GM18858 (cell line): Measurements from ENCODE around the gene ACAT1.
A peak's percentile ranks its signal among the peaks of the same experiment; 100 is the strongest.
"Not testable (repeated sequence)": the region's sequence is repeated elsewhere in the genome, so short reads cannot be mapped to it uniquely, and the experiment has no call there.

Experiments
- ATAC-seq: cut with Tn5 transposase; IDR thresholded peaks from one replicate; pipeline ENCODE4 v1.9.1; 2021; ENCODE audit not compliant: unreplicated experiment

The ACAT1 gene

GRCh38 chr11:108121274-108122155, at the start of gene ACAT1:
Gene ACAT1 (plus strand): TSS chr11:108121567. CDS start chr11:108121607, 40 bp downstream.
- ATAC-seq = peak; percentile 92

GRCh38 chr11:108084811-108085210, 36.6 kb upstream of the ACAT1 start:
- no peak for ATAC-seq

GRCh38 chr11:108085672-108086071, 35.7 kb upstream of the ACAT1 start:
- ATAC-seq = no peak

GRCh38 chr11:108092134-108092533, 29.2 kb upstream of the ACAT1 start:
- ATAC-seq = no peak

- ATAC-seq = no peak
These were observed 28.1 kb upstream of the ACAT1 start for GRCh38 chr11:108093128-108093904.

GRCh38 chr11:108097179-108097578, 24.2 kb upstream of the ACAT1 start:
- ATAC-seq = no peak

GRCh38 chr11:108101090-108101775, 20.1 kb upstream of the ACAT1 start:
- ATAC-seq = no peak

- ATAC-seq = no peak
These were observed 10.2 kb upstream of the ACAT1 start for GRCh38 chr11:108111126-108111525.

GRCh38 chr11:108112057-108112456, 9.3 kb upstream of the ACAT1 start:
- ATAC-seq = no peak

GRCh38 chr11:108115500-108116140, 5.7 kb upstream of the ACAT1 start:
- no peak for ATAC-seq

- ATAC-seq = no peak
These were observed 3.5 kb upstream of the ACAT1 start for GRCh38 chr11:108117746-108118371.

- not testable (repeated sequence) for ATAC-seq
These were observed 462 bp upstream of the ACAT1 start for GRCh38 chr11:108120936-108121273.

GRCh38 chr11:108122166-108122628, 830 bp downstream of the ACAT1 start:
- no peak for ATAC-seq

GRCh38 chr11:108125096-108125495, 3.7 kb downstream of the ACAT1 start:
- no peak for ATAC-seq

- no peak for ATAC-seq
These were observed 7.4 kb downstream of the ACAT1 start for GRCh38 chr11:108128772-108129171.

- ATAC-seq = no peak
These were observed 10.6 kb downstream of the ACAT1 start for GRCh38 chr11:108131993-108132392.

GRCh38 chr11:108132993-108133538, 11.7 kb downstream of the ACAT1 start:
- not testable (repeated sequence) for ATAC-seq

- ATAC-seq = no peak
These were observed 14.6 kb downstream of the ACAT1 start for GRCh38 chr11:108135845-108136544.

GRCh38 chr11:108137212-108137611, 15.8 kb downstream of the ACAT1 start:
- no peak for ATAC-seq

- no peak for ATAC-seq
These were observed 20.9 kb downstream of the ACAT1 start for GRCh38 chr11:108142304-108142703.
